UCSD-AML1 (cell line): ENCODE results near the gene SLC25A6.
"Not testable (repeated sequence)": the region's sequence is repeated elsewhere in the genome, so short reads cannot be mapped to it uniquely, and the experiment has no call there.

Source experiments
- DNase-seq: peaks from one replicate; lab custom pipeline; 2025; ENCODE audit not compliant: unreplicated experiment; lab: John Stamatoyannopoulos, UW

The SLC25A6 gene

DNA sequence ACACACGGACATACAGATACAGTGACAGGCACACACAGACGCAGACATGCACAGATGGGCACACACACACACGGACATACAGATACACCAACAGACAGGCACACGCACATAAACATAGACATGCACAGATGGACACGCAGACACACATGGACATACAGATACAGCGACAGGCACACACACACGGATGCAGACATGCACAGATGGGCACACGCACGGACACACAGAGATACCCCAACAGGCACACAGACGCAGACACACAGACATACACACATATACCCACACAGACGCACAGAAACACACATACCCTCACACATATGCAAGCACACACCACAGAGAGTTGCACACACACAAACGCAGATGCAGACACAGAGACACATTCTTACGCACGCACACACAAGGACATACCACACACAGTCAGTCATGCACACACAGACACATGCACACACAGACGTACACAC lies 24.4 kb upstream of the SLC25A6 start:
- no peak for DNase-seq

DNA sequence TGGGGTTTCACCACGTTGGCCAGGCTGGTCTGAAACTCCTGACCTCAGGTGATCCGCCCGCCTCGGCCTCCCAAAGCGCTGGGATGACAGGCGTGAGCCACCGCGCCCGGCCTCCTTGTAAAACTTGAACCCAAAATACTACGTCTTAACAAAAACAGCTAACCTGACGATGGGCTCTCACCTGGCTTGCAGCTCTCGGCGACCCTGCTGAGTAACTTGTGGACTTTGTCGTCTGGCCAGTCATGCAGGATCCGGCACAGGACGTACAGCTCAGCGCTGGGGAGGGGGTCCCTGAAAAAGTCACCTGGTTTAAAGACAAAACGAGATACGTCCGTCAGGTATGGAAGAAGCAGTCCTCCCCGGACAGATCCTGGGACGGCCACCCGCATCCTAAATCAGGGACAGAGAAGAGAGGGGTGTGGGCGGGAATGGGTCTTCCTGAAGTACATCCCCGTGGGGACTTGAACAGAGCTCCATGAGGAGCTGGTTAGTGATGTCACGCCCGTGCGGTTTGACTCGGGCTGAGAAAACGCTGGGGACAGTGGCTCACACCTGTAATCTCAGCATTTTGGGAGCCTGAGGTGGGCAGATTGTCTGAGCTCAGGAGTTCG lies 20.7 kb upstream of the SLC25A6 start:
- no peak for DNase-seq

DNA sequence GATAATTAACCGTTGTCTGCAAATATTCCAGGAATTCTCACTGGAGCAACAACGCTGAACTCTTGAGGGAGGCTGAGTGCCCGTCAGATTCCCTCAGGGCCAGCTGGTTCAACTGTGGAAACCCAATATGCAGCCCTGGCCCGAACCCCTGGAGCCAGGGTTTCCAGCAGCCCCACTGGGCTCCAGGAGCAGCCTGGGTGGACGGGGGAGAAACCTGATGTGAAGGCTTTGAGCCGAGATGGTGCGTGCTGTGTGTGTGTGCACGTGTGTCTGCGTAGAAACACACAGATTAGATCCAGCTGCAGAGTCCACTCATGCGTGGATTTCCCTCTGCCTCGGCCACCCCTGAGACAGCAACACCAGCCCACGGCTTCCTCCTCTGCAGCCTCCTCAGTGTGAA lies 19.4 kb upstream of the SLC25A6 start:
- no peak for DNase-seq

DNA sequence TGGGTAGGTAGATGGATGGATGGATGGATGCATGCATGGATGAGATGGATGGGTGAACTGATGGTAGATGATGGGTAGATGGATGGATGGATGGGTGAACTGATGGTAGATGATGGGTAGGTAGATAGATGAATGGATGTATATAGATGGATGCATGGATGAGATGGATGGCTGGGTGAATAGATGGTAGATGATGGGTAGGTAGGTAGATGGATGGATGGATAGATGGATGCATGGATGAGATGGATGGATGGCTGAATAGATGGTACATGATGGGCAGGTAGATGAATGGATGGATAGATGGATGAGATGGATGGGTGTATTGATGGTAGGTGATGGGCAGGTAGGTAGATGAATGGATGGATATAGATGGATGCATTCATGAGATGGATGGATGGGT lies 15.1 kb upstream of the SLC25A6 start:
- DNase-seq = no peak

DNA sequence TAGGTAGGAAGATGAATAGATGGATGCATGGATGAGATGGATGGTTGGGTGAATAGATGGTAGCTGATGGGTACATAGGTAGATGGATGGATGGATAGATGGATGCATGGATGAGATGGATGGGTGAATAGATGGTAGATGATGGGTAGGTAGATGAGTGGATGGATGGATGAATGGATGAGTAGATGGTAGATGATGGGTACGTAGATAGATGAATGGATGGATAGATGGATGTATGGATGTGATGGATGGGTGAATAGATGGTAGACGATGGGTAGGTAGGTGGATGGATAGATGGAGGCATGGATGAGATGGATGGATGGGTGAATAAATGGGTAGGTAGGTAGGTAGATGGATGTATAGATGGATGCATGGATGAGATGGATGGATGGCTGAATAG lies 13.9 kb upstream of the SLC25A6 start:
- DNase-seq = not testable (repeated sequence)

DNA sequence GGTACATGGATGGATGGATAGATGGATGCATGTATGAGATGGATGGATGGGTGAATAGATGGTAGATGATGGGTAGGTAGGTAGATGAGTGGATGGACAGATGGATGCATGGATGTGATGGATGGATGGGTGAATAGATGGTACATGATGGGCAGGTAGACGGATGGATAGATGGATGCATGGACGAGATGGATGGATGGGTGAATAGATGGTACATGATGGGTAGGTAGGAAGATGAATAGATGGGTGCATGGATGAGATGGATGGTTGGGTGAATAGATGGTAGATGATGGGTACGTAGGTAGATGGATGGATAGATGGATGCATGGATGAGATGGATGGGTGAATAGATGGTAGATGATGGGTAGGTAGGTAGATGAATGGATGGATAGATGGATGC lies 12.0 kb upstream of the SLC25A6 start:
- DNase-seq = not testable (repeated sequence)

DNA sequence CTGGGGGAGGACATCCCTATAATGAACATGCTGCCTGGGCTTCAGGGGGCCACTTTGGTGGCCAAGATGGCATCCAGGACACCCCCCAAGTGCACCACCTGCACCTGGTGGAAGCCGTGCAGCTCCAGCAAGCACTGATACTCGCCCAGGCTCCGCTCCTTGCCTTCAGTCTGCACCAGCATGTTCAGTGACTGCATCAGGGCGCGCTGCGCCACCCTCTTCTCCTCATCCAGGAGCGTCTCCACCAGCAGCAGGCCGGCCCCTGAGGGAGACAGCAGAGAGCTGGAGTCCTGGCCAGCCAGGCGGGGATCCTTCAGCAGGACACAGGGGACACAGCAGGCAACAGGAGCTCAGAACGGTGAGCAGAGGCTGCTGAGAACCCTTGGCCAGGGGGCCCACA lies 11.3 kb upstream of the SLC25A6 start:
- DNase-seq = no peak

DNA sequence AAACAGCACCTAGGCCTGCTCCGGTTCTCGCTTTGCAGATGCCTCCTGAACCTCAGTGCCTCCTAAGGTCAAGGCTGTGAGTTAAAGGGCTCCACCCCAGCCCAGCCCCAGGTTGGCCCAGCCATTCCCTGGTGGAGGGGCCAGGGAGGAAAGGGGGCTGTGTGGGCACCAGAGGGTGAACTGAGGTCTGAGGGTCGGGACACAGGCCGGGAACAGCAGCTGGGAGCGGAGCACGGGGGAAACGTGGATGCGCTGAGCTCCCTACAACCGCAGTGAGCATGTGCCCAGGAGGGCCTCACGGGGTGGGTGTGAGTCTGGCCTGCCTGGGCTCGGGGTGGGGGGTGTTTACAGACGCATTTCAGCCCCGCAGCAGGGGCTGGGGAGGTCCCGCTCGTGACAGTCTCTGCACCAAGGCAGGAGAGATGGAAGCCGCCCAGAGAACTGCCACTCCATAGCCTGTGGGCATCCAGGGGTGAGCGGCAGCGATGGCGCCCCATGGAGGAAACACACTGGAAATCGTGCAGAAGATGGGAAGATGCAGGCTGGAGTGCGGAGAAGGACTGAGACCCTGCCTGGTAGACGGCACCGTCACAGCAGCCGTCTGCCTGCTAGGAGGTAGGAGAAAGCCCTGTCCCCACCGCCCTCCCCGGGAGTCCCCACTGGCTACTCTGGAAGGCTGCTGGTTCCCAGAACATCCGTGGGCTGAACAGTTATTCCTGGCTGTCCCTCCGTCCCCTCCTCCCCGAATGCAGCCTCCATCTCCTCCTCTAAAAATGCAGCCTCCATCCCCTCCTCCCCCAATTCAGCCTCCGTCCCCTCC lies 9.9 kb upstream of the SLC25A6 start:
- DNase-seq = no peak

DNA sequence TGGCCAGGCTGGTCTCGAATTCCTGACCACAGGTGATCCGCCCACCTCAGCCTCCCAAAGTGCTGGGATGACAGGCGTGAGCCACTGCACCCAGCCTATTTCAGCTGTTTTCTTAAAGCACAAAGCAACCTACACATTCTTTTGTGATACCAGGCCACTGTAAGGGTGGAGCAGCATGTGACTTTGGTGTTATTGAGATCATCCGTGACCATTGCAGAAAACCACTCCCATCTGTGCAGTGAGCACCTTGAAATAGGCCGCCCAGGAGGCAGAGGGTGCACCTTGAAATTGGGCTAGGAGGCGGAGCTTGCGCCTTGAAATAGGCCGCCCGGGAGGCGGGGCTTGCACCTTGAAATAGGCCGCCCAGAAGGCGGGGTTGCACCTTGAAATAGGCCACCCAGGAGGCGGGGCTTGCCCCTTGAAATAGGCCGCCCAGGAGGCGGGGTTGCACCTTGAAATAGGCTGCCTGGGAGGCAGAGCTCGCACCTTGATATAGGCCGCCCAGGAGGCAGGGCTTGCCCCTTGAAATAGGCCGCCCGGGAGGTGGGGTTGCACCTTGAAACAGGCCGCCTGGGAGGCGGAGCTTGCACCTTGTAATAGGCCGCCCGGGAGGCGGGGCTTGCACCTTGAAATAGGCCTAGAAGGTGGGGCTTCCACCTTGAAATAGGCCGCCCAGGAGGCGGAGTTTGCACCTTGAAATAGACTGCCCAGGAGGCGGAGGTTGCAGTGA lies 9.0 kb upstream of the SLC25A6 start:
- no peak for DNase-seq

DNA sequence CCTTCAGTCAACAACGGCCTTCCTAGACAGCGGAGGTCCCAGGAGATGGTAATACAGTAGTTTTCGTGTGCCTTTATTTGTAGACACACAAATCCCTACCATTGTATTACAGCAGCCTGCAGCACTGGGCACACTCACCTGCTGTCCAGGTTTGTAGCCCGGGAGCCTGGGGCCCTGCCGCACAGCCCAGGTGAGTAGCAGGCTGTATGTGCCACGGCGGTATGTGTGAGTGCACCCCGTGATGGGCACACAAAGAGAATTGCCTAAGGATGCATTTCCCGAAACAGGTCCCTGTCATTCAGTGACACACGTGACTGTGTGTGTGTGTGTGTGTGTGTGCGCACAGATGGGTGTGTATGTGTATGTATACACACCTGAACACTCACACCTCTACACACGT lies 8.1 kb upstream of the SLC25A6 start:
- no peak for DNase-seq

DNA sequence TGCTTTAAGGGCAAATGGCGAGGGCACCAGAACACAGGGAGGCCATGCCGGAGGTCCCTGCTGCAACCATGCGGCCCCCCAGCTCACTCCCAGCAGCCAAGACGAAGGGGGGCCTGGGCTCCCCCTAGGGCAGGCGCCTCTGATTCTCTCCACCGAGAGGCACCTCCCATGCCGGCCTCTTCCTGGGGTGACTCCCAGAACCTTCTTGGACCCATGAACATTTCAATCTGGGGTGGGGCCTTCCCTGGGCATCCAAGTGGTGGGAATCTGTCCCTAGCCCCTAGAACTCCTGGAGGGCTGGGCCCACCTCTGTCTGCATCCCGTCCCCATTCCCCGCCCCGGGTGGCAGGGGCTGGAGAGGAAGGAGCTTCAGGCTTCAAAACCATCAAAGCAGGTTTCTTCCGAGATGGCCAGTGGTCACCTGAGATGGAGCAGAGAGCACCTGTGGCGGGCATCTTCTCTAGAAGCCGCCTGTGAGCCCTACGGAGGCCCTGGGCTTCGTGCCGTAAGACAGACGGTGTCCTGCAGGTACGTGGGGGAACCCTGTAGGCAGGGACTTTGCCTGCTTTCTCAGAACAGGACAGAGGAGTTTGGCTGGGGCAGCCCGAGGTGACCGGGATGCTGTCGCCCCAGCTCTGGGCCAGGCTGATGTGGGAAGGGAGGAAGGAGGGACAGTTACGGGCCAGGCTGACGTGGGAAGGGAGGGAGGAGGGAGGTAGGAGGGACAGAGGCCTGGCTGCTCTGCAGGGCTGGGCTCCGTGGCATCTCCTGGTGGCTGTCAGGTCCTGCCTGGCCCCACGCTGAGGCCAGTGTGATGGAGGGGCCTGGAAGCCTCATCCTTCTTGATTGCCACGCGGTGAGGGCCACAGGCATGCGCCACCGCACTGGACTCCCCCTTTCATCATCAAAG lies 6.8 kb upstream of the SLC25A6 start:
- DNase-seq = no peak

DNA sequence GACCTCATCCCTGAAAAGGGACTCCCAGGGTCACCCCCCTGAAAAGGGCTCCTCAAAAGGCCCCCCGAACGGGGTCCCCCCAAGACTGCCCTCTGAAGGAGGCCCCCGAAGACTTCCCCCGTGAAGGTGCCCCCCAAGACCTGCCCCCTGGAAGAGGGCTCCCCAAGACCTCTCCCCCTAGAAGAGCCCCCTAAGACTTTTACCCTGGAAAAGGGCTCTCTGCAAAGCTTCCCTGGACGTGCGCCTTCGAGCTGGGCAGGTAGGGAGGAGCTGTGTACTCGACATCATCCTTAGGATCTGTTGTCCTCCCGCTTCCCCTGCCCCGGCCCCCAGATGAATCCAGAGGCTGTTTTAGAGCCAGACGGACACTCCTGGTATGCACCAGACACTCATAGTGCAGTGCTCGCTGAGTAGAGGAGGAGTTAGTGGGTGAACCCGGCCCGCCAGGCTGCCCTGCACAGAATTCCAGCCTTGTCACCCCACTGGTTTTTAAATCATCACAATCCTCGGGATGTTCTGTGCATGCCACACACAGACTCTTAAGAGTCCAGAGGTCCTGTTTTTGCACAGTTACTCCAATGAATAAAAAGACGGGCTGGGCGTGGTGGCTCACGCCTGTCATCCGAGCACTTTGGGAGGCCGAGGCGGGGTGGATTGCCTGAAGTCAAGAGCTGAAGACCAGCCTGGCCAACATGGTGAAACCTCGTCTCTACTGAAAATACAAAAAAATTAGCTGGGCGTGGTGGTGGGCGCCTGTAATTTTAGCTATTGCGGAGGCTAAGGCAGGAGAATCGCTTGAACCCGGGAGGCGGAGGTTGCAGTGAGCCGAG lies 5.7 kb upstream of the SLC25A6 start:
- no peak for DNase-seq

DNA sequence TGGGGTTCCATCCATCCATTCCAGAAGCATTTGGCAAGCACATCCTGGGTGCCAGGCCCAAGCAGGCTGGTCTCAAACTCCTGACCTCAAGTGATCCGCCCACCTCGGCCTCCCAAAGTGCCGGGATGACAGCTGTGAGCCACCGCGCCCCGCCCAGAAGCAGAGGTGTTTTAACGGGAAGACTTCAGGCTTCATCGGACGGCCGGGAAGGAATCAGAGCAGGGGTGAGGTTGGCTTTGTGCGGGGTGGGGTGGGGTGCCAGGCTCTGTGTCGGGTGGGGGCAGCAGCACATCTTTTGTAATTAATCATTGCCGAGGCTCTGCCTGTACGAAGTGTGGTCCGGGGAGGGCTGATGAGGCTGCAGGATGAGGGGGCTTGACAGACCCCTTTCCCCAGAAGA lies 5.1 kb upstream of the SLC25A6 start:
- no peak for DNase-seq

DNA sequence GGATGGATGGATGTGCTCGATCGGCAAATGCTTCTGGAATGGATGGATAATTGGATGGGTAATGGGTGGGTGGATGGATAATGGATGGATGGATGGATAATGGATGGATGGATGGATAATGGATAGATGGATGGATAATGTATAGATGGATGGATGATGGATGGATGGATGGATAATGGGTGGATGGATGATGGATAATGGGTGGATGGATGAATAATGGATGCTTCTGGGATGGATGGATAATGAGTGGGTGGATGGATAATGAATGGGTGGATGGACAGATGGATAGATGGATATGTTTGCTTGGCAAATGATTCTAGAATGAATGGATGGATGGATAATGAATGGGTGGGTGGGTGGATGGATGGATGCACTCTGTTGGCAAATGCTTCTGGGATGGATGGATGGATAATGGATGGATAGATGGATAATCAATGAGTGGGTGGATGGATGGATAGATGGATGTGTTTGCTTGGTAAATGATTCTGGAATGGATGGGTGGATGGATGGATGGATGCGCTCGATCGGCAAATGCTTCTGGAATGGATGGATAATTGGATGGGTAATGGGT lies 3.8 kb upstream of the SLC25A6 start:
- no peak for DNase-seq

DNA sequence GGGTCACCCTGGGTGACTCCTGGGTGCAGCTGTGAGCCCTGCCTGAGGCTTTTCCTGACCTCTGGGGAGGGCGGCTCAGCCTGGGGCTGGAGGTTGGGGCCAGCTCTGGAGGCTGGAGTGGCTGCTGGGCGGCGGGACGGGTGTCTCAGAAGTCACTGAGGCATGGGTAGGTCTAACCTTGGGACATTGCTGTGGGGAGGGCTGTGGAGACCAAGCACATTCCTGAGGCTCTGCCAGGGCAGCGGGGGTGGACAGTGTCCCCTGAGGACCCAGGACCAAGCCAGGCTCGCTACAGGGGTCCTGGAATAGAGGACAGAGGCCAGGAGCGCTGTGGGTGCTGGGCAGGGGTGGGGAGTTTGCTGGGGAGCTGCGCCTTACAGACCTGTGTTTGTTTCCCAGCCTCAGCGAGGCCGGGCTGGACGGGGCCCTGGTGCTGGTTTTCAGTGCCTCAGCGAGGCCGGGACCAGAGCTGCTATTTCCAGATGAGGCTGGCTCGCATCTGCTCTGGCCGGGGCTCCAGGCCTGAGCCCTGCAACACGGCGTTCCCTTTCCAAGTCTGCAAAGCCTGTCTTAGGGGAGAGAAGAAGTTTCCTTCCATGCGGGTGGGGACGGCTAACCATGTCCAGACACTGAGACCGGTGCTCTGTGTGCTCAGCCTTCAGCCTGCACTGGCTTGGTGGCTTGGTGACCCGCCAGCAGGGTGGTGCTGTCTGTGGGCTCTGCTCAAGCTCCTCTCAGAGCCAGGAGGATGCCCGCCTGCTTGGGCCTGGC lies 3.0 kb upstream of the SLC25A6 start:
- DNase-seq = no peak

DNA sequence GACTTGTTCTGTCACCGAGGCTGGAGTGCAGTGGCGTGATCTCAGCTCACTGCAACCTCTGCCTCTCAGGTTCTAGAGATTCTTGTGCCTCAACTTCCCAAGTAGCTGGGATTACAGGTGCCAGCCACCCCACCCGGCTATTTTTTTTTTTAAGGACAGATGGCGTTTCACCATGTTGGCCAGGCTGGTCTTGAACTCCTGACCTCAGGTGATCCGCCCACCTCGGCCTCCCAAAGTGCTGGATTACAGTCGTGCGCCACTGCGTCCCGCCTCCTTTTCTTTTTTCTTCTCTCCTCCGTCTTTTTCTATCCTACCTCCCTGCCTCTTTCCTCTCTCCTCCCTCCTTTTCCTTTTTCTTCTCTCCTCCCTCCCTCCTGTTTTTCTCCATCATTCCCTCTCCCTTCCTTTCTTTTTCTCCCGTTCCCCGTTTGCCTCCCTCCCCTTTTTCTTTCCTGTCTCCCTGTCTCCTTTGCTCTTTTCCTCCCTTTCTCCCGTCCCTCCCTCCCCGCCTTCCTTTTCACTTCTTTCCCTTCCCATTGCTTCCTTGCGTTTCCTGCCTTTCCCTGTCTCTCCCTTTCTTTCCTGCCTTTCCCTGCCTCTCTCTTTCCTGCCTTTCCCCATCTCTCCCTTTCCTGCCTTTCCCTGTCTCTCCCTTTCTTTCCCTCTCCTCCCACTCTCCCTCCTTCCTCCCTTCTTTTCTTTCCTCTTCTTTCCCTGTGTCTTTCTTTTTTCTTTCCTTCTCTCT lies 2.1 kb upstream of the SLC25A6 start:
- no peak for DNase-seq

DNA sequence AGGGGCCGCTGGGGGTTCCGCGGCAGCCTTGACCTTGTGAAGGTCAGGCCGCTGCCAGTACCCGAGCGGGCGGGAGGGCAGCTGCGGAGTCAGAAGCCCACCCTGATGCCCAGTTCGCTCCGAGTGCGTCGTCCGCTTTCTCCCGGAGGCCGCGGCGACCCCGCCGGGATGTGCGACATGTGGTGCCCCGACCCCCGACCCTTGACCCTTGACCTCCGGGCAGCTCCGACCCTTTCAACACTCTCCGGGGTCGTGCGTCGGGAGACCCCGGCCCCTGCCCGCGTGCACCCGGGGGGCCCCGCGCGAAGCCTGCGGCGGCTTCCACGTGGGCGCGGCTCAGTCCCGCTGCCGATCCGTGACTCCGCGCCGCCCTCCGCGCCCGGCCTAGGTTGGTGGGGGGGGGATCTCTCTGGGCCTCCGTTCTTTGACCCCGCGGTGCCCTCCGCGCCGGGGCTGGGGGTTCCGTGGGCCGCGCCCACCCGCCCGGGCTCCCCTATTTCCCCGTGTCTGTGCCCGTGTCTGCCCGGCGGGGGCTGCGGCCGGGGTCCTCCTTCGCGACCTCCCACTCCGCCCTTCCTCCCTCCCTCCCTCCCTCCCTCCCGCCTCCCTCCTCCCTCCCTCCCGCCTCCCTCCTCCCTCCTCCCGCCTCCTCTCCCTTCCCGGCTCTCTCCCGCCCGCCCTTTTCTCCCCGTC lies 609 bp upstream of the SLC25A6 start:
- DNase-seq = no peak

DNA sequence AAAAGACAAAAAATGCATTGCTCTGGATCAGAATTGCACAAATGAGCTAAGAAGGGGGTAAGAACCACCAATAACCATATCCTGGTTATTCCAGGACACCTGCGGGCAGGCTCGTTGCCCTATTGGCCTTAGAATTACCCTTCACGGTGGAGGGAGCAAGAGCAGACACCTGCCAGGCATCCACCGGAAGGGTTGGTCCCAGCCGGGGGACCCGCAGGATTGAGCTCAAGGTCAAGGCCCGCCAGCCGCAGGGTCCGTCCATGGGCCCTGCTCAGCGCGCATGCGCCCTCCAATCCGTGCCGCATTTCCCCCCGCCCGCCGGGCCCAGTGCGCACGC lies 575 bp downstream of the SLC25A6 start:
- DNase-seq = no peak
